HL-60/S4 treated with phorbol 12-myristate 13-acetate at 8.2 ng/mL for 4 days and 3 days (cell line): ENCODE data around the gene SLC16A12.

ENCODE experiments used
- in situ Hi-C: fragments of 300-500 bp; cut with MboI; formaldehyde crosslinking; loops from 2 replicates; pipeline ENCODE4 v1.15.0; 2022; ENCODE audit warnings: low sequenced_read_pairs

Gene SLC16A12, protein sequence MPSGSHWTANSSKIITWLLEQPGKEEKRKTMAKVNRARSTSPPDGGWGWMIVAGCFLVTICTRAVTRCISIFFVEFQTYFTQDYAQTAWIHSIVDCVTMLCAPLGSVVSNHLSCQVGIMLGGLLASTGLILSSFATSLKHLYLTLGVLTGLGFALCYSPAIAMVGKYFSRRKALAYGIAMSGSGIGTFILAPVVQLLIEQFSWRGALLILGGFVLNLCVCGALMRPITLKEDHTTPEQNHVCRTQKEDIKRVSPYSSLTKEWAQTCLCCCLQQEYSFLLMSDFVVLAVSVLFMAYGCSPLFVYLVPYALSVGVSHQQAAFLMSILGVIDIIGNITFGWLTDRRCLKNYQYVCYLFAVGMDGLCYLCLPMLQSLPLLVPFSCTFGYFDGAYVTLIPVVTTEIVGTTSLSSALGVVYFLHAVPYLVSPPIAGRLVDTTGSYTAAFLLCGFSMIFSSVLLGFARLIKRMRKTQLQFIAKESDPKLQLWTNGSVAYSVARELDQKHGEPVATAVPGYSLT

DNA sequence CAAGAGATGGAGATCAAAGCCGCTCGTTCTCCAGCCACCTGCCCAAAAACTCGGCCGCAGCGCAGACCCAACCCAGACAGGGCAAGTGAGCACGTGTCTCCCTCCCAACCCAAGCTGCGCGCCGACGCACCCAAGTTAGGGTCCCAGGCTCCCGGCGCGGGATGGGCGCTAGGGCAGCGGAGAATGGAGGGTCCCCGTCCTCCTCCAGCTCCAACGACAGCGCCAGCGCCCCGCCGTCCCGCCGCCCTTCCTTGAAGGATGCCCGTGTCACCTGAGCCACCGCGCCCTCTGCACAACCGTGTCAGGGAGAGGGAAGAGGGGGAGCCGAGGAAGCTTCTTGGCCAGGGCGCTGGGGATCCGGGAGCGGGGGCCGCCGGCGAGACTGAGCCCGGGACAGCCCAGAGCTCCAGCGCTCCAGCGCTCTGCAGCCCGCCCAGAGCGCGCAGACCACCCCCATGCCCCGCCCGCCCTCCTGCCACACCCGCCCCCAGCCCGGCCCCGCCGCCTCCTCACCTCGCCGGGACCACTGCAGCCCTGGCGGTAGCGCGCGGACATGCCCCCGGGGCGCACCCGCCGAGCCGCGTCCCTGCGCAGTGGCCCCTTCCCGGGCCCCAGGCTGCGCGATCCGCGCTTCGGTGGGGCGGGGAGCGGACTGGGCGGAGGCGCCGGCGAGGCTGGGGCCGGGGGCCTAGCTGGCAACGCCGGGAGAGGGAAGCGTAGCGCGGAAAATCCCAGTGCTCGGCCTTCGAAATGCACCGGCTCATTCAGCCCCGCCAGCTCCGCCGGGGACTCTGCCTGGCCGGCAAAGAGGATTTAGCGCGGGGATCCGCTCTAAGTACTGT, at the start of gene SLC16A12:
Gene SLC16A12, minus strand, starts transcription at position 424 of the 842 bp plus-strand sequence. CDS start 73,016 bp downstream, outside the sequence.
- in situ Hi-C loops: no loop called here

DNA sequence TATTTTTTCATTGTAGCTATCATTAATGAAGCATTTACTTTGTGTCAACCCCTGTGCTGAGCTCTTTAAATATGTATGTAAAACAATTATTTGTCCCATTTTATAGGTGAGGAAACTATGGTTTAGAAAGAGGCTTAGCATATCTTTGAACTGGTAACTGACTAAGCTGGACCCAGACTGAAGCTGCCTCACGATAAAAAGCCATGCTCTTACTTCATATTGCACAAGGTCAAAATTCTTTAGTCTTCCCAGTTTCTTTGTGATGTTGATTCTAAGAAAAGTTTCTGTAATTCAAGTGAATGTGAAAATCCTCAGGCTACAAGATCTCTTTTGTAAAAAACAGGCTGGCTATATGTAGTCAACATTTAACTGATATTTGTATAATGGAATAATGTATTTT, 46.6 kb upstream of the SLC16A12 start:
- in situ Hi-C loops: no loop called here

DNA sequence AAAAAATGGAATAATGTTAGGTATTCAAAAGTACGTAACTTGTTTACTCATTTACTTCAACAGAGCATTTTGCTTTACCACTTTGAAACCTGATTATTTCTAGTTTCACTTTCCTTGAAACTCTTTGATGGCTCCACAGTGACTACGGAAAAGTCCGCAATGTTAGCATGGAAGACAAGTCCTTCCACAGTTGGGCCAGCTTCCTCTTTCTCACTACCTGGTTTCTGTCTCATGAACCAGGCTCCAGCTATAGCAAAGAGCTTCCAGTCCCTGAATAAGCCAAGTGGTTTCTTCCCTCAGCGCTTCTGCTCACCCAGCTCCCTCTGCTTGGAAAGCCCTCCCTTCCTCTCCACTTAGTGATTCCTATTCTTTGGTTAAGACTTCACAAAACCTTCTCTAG, 44.8 kb upstream of the SLC16A12 start:
- in situ Hi-C loops: no loop called here

DNA sequence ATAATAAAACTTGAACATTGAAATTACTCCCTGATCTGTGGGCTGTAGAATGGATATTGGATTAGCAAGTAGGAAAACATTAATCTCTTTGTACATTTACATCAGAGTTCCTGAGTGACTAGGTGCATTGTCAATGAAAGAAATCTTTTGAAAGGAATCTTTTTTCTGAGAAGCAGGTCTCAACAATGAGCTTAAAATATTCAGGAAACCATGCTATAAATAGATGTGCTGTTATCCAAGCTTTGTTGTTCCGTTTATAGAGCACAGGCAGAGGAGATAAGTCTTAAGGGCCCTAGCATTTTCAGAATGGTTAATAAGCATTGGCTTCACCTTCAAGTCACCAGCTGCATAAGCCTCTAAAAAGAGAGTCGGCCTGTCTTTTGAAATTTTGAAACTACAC, 41.3 kb upstream of the SLC16A12 start:
- in situ Hi-C loops: no loop called here

DNA sequence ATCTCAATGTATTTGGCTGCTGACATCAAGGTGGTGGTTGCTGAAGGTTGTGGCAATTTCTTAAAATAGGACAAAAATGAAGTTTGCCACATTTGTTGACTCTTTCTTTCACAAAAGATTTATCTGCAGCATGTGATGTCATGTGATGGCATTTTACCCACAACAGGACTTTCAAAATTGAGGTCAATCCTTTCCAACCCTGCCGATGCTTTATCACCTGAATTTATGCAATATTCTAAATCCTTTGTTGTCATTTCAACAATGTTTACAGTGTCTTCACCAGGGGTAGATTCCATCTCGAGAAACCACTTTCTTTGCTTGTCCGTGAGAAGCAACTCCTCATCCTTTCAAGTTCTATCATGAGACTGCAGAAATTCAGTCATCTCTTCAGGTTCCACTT, 40.6 kb upstream of the SLC16A12 start:
- in situ Hi-C loops: no loop called here

DNA sequence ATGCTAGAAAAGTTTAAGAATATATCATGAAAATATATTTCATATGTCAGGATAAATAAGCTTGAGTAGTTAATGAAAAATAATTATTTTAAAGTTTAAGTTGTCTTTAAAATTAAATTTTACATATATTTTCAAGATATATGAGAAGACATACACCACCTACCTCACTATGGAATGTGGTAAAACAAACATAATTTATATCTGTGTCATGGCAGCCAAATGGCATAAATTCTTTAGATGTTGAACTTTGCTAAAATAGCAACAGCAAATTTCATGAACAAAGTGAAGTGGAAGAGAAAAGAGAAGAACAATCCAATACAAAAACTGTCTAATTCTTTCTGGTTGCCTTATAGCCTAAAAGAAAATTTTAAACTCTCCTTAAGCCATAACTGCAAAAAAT, 39.6 kb upstream of the SLC16A12 start:
- in situ Hi-C loops: no loop called here

DNA sequence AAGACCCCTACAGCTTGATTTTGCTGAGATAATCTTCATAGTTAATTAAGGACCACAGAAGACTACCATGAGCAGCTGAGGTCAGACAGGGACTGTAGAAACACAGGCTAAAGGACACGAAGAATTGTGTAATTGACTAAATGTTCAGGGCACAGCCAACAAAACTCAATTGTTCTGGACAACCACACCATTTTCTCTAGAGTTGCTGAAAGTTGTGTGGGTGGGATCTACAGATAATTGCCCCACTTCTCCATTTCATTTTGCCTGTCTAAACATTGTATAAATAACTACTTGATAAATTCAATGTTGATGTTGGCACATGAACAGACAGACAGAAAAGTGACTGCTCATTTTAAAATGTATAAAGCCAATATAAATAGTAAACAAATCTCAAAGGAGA, 39.0 kb upstream of the SLC16A12 start:
- in situ Hi-C loops: no loop called here

DNA sequence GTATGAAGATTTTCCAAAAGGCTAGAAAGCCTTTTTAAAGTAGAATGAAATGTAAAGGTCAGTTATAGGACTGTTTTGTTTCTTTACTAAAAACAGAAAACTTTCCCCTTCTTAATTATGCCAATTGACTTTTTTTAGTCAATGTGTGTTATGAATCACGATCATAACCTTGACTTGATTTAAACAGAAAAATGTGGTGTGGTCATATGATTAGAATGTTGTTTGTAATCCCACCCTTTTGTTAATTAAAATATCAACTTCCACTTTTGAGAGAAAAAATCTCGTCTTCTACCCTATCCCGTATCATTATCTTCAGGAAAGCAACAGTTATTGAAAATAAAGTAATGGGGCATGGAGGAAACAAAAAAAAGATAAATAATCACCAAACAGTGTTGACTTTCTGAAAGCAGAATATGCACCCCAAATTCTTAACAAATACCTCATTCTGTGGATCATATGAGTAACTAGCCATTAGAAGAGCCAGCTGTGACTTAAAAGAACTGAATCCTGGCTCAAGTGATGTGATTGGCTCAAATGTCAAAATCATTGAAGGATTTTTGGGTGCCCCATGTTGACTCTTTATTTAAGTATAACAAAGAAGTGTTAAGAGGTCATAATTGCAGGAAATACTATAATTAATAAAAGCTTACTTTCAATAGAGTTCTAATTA, 32.3 kb upstream of the SLC16A12 start:
- in situ Hi-C loops: no loop called here

DNA sequence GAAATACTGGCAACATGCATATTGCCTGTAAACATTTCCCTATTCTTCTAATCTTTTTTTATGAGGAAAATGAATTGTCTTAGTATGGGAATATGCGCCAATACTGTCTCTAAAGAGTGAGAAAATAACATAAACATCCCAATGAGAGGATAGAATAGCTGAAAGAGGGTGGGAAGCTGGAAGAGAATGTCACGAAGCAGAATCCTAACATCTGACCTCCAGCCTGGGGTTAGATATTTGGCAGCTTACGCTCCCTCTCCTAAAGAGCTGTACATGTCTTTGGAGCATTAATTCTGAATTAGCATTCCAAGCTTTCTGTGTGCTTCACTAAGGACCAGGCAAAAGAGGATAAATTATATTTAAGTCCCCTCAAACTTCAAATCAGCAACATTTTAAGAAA, 31.6 kb upstream of the SLC16A12 start:
- in situ Hi-C loops: no loop called here

DNA sequence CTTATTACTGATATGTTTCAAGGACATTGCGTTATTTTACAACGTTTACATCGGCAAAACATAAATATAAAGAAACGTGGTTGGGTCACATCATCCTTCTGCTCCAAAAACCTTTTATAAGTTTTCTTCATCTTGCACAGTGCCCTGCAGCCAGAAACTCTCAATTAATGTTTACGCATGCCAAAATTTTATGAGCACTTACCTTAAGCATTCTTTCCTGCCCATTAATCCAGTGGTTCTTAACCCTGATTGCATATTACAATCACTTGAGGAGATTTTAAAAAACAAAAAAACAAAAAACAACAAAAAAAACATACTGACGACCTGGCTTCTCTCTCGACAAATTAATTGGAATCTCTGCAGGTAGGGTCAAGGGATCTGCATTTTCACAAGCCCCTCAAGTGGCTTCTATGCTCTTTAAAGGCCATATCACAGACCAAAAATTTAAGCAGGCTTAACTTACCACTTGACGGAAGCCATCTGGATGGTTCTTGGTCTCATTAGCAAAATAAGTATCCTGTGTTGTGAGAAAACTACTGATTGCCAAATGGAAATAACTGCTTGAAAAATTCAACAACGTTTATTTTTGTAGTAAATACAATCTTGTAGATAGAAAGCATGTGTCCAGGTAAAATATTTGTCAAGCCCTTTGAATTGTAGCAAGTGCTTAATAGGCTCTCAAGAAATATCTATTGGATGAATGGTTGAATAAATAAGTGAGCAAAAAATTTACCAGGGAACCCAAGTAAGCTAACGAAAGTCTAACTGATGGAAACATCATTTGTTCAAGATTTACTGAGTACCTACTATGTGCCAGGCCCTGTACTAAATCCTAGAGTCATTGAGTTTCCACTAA, 30.9 kb upstream of the SLC16A12 start:
- in situ Hi-C loops: no loop called here

DNA sequence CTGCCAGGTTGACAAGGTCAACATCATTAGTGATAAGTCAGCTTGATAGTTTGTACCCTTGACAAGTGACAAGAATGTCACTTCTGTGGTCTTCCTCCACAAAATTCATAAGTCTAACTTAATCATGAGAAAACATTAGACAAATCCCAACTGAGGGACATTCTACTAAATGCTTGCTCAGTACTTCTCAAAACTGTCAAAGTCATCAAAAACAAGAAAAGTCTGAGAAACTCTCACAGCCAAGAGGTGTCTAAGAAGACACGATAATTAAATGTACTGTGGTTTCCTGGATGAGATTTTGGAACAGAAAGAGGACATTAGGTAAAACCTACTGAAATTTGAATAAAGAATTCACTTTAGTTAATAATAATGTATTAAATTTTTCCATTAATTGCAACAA, 29.8 kb upstream of the SLC16A12 start:
- in situ Hi-C loops: no loop called here

DNA sequence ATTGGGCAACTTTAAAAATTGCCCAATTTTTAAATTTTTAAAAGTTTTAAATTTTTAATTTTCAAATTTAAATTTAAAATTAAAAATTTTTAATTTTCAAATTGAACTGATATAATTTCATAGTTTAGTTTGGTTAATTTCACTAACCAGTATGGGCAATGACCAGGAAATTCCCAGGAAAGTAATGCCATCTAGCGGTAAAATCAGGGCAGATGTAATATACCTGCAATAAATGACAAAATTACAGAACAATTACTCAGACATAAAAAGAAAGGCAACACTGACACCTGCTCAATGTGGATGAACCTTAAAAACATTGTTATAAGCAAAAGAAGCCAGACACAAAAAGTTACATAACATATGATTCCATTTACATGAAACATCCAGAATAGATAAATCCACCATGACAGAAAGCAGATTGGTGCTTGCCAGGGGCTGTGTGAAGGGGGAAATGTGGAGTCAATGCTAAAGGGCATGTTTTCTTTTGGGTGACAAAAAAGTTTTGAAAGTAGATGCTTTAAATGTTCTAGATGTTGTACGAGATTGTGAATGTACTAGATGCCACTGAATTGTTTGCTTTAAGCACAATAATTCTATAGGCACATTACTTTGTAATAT, 28.6 kb upstream of the SLC16A12 start:
- in situ Hi-C loops: no loop called here

DNA sequence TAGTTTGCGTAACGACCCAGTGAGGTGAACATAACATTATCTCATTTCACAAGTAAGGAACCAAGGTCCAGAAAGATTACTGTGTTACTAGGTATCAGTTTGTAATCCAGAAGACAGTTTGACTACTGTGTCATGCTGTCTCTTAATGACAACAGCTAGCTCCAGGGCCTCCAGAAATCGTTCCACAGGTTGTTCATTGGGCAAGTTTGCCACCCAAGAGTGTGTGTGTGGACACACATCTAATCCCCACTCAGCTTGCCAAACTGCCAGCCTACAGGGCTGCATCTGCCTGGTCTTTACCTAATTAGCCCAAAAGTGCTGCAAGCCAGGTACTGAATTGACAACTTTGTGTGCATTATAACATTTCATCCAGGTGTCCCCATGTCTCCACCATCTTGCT, 27.9 kb upstream of the SLC16A12 start:
- in situ Hi-C loops: no loop called here

DNA sequence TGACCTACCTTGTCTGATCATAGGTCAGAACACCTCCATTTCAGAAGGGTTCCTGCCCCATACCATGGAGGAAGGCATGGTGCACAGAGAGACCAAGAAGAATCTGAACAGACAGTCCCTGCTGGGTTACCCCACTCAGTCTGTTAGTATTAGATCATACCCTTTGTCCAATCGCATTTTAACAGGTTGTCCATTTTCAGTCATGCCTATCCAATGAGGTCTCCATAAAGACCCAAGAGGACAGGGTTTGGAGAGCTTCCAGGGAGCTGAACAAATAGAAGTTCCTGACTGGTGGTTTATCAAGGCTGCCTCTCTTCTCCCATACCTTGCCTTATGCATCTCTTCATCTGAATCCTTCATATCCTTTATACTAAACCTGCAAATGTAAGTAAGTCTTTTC, 21.2 kb upstream of the SLC16A12 start:
- in situ Hi-C loops: no loop called here

DNA sequence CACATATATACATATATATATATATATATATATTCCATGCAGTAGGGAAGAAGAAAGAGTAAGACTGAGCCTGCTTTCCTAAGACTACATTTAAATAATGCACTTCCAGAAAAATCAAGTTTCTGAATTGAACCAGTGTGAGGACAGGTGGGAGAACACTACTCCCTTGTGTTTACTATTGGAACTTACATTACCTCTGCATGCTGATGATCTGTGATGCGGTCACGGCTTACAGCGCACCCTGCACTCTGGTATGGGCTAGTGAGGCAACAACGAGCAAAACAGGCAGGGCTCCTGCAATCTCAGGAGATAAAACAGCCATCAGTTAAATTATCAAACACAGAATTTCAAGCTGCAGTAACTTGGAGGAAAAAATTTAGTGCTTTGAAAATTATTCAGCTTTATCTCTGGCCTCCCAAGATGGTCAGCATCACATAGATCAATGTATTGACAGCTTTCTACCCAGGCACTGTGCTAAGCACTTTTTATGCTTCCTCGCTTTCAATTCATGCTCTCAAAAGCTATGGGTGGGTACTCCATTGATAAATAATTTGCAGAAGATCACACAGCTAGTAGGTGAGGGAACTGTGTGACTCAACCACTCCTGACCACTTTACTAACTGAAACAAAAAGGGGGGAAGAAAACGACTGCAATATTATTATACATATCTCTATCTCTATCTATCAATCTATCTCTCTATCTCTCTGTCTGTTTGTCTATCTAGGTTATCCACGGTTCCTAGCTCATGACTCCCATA, 20.5 kb upstream of the SLC16A12 start:
- in situ Hi-C loops: no loop called here

DNA sequence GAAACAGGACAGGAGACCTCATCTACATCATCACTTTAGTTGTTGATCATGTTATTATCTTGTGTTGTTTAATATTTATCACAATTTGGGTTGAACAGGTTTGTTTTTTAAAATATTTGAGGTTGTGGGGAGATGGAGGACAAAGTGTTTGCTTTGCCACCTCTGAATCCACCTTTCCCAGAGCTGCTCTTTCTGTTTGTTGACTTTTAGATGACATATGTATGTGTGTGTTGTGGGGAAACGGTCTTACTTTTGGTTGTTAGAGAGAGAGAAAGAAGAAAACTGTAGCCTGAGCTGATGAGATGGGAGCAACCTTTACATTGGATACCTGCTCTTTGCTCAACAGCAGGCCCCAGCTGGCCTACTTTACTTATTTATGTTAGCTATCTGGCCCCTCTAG, 19.0 kb upstream of the SLC16A12 start:
- in situ Hi-C loops: no loop called here

DNA sequence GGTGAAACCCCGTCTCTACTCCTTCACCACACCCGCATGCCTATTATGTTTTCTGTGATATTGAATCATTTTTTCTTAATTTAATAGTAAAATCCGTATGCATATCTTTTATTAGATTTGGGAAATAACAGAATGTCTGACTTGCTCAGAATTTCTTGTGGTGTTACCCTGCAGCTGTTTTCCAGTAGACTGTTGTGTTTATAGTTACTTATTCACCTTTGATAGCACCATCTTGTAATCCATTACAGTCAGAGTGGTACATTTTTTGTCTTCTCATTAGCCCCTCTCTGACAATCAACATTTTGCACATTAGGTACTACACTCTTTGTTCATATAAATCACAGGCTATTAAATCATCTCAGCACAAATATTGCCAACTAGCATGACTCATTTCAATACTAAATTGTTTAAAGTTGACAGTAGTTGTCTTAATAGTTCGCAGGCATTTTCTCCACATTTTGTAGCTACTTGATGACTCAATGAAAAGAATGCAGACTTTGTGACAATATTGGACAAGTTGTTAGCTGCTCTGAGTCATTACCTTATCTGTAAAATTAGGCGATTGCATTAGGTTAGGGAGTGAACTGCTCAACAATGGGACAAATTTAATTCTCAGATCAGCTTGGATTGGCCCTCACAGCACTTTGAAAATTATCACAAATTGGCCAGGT, 17.8 kb upstream of the SLC16A12 start:
- in situ Hi-C loops: no loop called here

DNA sequence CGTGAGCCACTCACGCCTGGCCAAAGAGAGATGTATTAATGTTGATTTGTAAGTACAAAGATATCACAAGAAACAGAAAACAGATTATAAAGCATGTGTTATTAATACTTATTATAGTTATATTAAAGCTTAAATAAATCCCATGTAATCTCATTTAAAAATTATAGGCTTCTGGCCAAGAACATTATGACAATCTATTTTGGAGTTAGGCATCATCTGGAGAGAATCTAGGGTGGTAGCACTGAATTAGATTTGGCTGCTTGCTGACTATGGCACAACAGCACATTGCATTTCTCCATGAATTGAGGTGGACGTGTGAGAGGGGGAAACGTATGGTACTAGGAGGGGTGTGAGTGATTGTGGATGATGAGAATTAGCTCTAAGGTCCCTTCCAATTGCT, 16.8 kb upstream of the SLC16A12 start:
- in situ Hi-C loops: no loop called here

DNA sequence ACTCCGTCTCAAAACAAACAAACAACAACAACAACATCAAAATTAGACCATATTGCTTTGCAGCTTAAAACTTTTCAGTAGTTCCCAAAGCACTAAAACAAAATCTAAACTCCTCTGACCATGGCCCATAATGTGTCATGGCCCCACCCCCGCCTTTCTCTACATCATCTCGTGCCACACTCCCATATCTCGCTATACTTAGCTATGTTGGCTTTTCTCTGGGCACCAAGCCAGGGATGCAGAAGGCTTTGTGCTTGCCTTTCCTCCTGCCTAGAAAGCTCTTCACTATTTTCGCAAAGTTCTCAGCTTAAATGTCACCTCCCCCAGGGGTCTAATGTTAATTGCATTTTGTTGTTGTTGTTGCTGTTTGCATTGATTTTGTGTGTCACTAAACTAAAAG, 15.1 kb upstream of the SLC16A12 start:
- in situ Hi-C loops: no loop called here
